HEK293T (cell line): ENCODE data around the gene S100A3.

Source experiments
- ARNT ChIP-seq: fragments of 450-650 bp; IDR thresholded peaks from 2 replicates; pipeline ENCODE4 v1.6.1; 2017; ENCODE audit warnings: mild to moderate bottlenecking
- BHLHE40 ChIP-seq: fragments of 450-650 bp; IDR thresholded peaks from 2 replicates; pipeline ENCODE4 v1.6.1; 2016; ENCODE audit warnings: mild to moderate bottlenecking, moderate library complexity, borderline replicate concordance
- CTBP1 ChIP-seq: fragments of 450-650 bp; IDR thresholded peaks from 2 replicates; pipeline ENCODE4 v1.6.1; 2016; ENCODE audit warnings: borderline replicate concordance
- ELF4 ChIP-seq: fragments of 450-650 bp; IDR thresholded peaks from 2 replicates; pipeline ENCODE4 v1.6.1; 2017; ENCODE audit warnings: antibody characterized with exemption
- FOXM1 ChIP-seq: fragments of 450-650 bp; IDR thresholded peaks from 2 replicates; pipeline ENCODE4 v1.6.1; 2017; ENCODE audit warnings: mild to moderate bottlenecking, borderline replicate concordance
- L3MBTL2 ChIP-seq: fragments of 450-650 bp; conservative IDR thresholded peaks from 2 replicates; pipeline ENCODE4 v1.6.1; 2016; ENCODE audit warnings: mild to moderate bottlenecking
- NFRKB ChIP-seq: fragments of 450-650 bp; IDR thresholded peaks from 2 replicates; pipeline ENCODE4 v1.6.1; 2016; ENCODE audit warnings: mild to moderate bottlenecking, moderate library complexity
- PKNOX1 ChIP-seq: fragments of 450-650 bp; IDR thresholded peaks from 2 replicates; pipeline ENCODE4 v1.6.1; 2016
- SP1 ChIP-seq: fragments of 450-650 bp; IDR thresholded peaks from 2 replicates; pipeline ENCODE4 v1.6.1; 2017
- SUZ12 ChIP-seq: fragments of 450-650 bp; IDR thresholded peaks from 2 replicates; pipeline ENCODE4 v1.6.1; 2016; ENCODE audit warnings: mild to moderate bottlenecking
- ZNF384 ChIP-seq: fragments of 450-650 bp; IDR thresholded peaks from 2 replicates; pipeline ENCODE4 v1.6.1; 2016

- TF ChIP-seq PKNOX1: no peak
- TF ChIP-seq BHLHE40: no peak
- no peak for TF ChIP-seq ARNT
- no peak for TF ChIP-seq ELF4
- TF ChIP-seq CTBP1: no peak
- TF ChIP-seq FOXM1: no peak
- TF ChIP-seq L3MBTL2: no peak
- no peak for TF ChIP-seq SP1
- no peak for TF ChIP-seq ZNF384
- TF ChIP-seq NFRKB: no peak
- no peak for TF ChIP-seq SUZ12
These were observed 36.0 kb downstream of the S100A3 start for GRCh38 chr1:153513023-153513422.
